HG02759 (cell line): ENCODE measurements around the gene KCNH6.

ENCODE experiments used
- ATAC-seq: cut with Tn5 transposase; IDR thresholded peaks from one replicate; pipeline ENCODE4 v1.9.1; 2021; ENCODE audit warnings: mild to moderate bottlenecking, moderate library complexity; ENCODE audit not compliant: unreplicated experiment

The KCNH6 gene

DNA sequence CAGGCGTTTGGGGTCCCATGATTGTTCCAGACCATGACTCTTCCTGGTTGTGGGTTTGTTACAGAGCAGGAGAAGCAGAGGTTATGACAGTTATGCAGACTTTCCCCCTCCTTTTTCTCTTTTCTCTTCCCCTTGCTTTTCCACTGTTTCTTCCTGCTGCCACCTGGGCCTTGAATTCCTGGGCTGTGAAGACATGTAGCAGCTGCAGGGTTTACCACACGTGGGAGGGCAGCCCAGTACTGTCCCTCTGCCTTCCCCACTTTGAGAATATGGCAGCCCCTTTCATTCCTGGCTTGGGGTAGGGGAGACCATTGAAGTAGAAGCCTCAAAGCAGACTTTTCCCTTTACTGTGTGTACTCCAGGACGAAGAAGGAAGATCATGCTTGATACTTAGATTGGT lies 69.6 kb downstream of the KCNH6 start:
- ATAC-seq = no peak

DNA sequence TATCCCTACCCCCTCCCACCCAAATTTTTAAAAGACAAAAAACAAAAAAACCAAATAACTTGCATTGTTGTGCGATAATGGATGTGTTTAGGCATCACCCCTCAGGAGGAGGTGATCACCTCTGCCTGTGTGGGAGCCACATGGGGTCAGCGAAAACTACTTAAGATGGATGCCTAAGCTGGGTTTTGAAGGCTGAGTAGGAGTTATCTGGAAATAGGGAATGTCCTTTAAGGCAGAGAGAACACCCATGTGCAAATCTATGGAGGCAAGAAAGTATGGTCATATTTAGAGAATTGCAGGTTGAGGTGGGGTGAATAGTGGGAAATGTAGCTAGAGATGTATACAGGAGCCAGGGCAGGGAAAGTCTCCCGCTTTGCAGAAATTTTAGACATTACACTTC lies 72.0 kb downstream of the KCNH6 start:
- no peak for ATAC-seq
